GM12874 (cell line): ENCODE data around the gene CMTM5.

Experiments used
- TF ChIP-seq, protein P1 (sequence below): IDR thresholded peaks from 2 replicates; pipeline ENCODE4 v1.5.1; 2011; ENCODE audit warnings: low read depth, mild to moderate bottlenecking, control low read depth, low read length, moderate library complexity; ENCODE audit not compliant: insufficient read depth

CMTM5 gene

DNA sequence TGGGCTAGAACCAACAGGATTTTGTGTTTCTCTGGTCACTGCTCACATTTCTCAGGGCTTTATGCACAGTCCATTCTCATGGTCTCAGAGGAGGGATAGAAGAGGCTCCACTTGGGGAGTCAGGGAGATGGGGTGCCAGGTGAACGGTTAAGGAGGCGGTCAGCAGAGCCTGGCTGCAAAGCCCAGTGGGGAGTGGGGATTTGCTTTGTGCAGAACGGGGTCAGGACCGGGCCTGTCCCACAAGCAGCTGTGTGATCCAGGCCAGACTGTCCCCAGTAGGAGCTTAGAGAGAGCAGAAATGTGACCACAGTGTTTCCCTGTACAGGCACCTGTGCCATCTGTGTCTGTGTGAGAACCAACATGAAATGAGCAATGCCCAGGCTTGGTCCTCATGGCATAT is 4.1 kb downstream of the CMTM5 start:
- TF ChIP-seq, protein P1, sequence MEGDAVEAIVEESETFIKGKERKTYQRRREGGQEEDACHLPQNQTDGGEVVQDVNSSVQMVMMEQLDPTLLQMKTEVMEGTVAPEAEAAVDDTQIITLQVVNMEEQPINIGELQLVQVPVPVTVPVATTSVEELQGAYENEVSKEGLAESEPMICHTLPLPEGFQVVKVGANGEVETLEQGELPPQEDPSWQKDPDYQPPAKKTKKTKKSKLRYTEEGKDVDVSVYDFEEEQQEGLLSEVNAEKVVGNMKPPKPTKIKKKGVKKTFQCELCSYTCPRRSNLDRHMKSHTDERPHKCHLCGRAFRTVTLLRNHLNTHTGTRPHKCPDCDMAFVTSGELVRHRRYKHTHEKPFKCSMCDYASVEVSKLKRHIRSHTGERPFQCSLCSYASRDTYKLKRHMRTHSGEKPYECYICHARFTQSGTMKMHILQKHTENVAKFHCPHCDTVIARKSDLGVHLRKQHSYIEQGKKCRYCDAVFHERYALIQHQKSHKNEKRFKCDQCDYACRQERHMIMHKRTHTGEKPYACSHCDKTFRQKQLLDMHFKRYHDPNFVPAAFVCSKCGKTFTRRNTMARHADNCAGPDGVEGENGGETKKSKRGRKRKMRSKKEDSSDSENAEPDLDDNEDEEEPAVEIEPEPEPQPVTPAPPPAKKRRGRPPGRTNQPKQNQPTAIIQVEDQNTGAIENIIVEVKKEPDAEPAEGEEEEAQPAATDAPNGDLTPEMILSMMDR = no peak

DNA sequence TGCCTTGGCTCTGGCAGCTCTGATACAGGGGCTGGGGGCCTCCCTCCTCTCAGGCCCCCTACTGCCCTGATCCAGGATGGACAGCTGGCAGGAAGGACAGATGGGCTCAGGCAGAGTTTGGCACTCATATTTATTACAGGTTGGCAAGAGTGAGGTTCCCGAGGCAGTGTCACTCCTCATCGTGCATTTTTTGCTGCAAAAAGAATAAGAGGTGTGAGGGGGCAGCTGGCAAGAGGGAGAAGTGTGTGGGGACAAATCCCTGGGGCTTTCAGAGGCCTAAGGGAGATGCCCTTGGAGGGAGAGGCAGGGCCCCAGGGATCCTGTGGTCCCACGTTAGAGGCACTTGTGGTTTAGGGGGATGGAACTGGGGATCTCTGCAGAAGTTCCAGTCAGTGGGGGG is 5.0 kb downstream of the CMTM5 start:
- TF ChIP-seq, protein P1 = no peak

DNA sequence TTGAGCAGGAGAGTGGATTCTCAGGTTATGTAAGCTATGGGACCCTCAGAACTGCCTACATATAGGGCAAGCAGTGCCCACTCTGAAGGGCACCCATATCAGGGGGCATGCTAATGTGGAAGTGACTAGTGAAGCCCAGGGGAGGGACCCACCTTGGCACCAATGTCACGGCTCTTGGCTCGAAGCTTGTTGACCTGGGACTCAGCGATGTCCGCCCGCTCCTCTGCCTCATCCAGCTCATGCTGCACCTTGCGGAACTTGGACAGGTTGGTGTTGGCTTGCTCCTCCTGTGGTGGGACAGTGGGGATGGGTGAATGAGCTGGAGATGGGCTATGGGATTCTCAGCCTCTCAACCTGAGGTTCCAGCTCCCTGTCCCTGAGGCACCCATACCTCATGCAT is 5.4 kb downstream of the CMTM5 start:
- TF ChIP-seq, protein P1 = no peak

DNA sequence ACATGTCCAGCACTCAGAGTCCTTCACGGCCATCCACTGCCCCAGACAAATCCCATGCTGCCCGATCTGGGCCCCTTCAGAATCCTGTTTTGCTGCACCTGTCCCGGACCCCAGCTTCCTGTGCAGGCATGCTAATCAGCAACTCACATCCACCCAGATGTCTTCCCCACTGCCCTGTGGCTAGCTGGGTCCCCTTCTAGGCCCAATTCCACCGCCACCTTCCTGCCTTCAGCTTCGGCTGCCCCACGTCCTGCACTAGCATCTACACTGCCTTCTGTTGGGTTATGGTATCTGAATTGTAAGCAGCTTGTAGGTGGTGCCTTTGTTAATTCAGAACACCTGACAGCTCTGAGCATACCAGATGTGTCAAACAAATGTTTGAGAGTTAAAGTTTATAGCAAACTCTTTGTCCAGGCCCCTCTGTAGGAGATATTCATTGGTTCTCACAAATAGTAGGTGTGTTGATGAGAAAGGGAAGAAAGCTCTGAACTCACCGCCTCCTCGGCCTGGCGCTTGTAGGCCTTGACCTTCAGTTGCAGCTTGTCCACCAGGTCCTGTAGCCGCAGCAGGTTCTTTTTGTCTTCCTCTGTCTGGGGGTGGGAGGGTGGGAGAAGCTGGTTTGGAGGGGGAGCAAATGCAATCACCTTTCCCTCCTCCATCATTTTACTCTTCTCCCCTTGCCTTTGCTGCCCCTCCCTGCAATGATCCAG is 6.0 kb downstream of the CMTM5 start:
- TF ChIP-seq, protein P1 = no peak

DNA sequence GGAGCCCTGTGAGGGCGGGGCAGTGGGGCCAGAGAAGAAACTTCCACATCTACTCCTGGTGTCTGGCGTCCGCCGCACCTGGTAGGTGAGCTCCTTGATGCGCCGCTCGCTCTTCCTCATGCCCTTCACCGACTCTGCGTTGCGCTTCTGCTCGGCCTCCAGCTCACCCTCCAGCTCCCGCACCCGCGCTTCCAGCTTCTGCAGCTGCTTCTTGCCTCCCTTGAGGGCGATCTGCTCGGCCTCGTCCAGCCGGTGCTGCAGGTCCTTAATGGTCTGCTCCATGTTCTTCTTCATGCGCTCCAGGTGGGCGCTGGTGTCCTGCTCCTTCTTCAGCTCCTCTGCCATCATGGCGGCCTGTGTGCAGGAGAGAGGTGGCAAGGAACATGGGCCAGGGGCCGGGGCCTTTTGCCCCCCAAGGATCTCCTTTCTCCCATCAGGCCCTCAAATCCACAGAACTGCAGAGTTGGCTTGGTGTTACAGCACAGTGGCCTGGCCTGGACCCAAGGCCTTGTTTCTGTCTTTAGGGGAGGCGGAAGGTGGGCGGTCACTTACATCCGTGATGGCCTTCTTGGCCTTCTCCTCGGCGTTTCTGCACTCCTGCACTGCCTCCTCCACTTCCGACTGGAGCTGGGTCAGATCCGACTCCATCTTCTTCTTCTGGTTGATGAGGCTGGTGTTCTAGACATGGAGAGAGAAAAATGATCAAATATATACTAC is 7.7 kb downstream of the CMTM5 start:
- TF ChIP-seq, protein P1 = no peak

DNA sequence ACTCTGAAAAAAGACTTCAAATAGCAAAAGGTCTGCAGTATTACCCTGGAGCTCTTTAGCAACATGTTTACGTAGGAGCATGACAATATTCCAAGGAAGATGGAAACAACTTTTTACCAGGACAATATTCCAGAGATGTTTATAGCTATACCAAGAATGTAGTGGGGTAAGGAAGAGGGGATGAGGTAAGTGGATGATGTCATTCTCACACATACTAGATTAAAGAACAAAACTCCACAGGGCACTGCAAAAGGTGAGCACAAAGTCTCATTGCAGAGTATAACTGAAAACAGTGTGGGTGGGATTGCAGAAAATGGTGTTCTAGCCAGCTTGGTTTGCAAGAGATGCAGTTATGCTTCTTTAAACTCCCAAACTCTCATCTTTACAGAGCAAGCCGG is 8.4 kb downstream of the CMTM5 start:
- TF ChIP-seq, protein P1 = no peak

DNA sequence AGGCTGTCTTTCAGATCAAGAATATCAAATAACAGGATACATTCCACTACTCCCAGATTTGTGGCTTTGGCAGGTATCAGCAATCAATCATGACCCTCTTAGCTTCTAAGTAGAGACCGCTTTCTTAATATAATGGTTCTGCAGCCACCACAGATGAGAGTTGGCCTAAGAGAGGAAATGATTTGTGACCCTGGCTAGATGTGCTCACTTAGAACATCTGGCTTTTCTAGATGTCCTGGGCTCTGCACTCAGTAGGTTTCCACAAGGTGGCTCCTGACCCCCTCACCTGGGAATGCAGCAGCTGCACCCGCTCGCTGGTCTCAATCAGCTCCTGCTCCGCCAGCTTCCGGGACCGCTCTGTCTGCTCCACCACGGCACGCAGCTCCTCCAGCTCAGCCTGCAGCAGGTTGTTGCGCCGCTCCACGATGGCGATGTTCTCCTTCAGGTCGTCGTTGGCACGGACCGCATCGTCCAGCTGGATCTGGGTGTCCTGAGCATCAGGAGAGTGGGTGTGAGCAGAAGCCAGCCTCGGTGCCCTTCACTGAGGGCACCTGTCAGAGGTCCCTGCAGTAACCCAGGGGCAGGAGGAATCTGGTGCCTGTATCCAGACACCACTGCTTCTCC is 8.9 kb downstream of the CMTM5 start:
- TF ChIP-seq, protein P1 = no peak
